Prostate gland (tissue), 2 donors: ENCODE data around the gene CPNE1. TPM values are rescaled to one million over a fixed set of nuclear protein-coding genes. Genes with fewer than 3 reads are reported as not detected.

Experiments used
- DNase-seq: peaks from one replicate; pipeline ENCODE4 v3.0.0-alpha.2; 2019; ENCODE audit warnings: low spot score
- H3K27ac ChIP-seq, 2 donors: fragments of 200-600 bp; sonication (generic); 2 replicates each; pipeline ENCODE4 v1.5.1; 2017 to 2019
- H3K27me3 ChIP-seq: fragments of 200-600 bp; sonication (generic); replicated peaks from 2 replicates; pipeline ENCODE4 v1.5.1; 2019; ENCODE audit not compliant: insufficient read depth
- H3K36me3 ChIP-seq, 2 donors: fragments of 200-600 bp; sonication (generic); 1 replicate in 1 of 2; 2 replicates in 1 of 2; pipeline versions ENCODE4 v1.5.1 to v1.8.1; 2017 to 2019
- H3K4me1 ChIP-seq: fragments of 200-600 bp; sonication (generic); replicated peaks from 2 replicates; pipeline ENCODE4 v1.5.1; 2019
- H3K4me3 ChIP-seq, 2 donors: fragments of 200-600 bp; sonication (generic); 2 replicates each; pipeline ENCODE4 v1.5.1; 2017 to 2019
- H3K9me3 ChIP-seq: fragments of 200-600 bp; sonication (generic); 2 replicates; pipeline ENCODE4 v1.5.1; 2017
- POLR2A ChIP-seq: fragments of 450-650 bp; IDR thresholded peaks from one replicate; pipeline ENCODE4 v1.6.1; 2016; ENCODE audit warnings: antibody characterized with exemption, mild to moderate bottlenecking
- POLR2AphosphoS5 ChIP-seq: sonication (generic); formaldehyde crosslinking; IDR thresholded peaks from one replicate; pipeline ENCODE4 v1.6.1; 2017; ENCODE audit warnings: antibody characterized with exemption
- WGBS: methylation state at CpG from one replicate; pipeline ENCODE4 v1.1.5; 2018; 5-methylcytosine and 5-hydroxymethylcytosine counted together
- intact Hi-C: fragments of 100-400 bp; cut with DNase I; formaldehyde crosslinking; loops from one replicate; pipeline ENCODE4 v1.14.2; 2022
- total RNA-seq, 2 donors: library from RNA; depleted of rRNA; stranded (reverse); fragments of >200 nt; gene quantifications; one replicate each; pipeline ENCODE4 v1.1.0, GENCODE V29; 2016
- TF ChIP-seq, protein P1 (sequence below), 4 experiments: fragments of 200-600 bp in 2 of 4; fragments of 450-650 bp in 2 of 4; sonication (generic) in 2 of 4; IDR thresholded peaks; 1 replicate in 3 of 4; 2 replicates in 1 of 4; pipeline ENCODE4 v1.5.1; 2016 to 2019; ENCODE audit warnings: antibody characterized with exemption in 4 of 4, mild to moderate bottlenecking in 2 of 4, moderate library complexity in 2 of 4

The CPNE1 gene
- total RNA-seq, 2 donors from 2014 or later, result 90.1 to 91.4 TPM

DNA sequence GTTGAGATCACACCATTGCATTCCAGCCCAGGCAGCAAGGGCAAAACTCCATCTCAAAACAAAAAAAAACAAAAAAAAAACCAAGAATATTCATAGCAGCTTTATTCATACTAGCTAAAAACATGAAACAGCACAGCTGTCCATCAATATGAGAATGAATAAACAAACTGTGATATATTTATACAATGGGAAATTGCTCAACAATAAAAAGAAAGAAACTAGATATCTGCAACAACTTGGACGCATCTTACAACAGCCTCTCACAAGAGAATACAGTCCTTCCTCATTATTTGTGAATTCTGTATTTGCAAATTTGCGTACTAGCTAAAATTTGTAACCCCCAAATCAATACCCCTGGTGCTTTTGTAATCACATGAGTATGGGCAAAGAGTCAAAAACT is 77.3 kb downstream of the CPNE1 start:
- TF ChIP-seq, protein P1, sequence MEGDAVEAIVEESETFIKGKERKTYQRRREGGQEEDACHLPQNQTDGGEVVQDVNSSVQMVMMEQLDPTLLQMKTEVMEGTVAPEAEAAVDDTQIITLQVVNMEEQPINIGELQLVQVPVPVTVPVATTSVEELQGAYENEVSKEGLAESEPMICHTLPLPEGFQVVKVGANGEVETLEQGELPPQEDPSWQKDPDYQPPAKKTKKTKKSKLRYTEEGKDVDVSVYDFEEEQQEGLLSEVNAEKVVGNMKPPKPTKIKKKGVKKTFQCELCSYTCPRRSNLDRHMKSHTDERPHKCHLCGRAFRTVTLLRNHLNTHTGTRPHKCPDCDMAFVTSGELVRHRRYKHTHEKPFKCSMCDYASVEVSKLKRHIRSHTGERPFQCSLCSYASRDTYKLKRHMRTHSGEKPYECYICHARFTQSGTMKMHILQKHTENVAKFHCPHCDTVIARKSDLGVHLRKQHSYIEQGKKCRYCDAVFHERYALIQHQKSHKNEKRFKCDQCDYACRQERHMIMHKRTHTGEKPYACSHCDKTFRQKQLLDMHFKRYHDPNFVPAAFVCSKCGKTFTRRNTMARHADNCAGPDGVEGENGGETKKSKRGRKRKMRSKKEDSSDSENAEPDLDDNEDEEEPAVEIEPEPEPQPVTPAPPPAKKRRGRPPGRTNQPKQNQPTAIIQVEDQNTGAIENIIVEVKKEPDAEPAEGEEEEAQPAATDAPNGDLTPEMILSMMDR (IDR thresholded peaks at IDR 0.05), result no peak
- TF ChIP-seq POLR2A (no peak), POLR2AphosphoS5 (no peak)
- Histone ChIP-seq H3K27me3 (no peaks in the 10 kb centered on the region), H3K36me3 (no peaks in the 10 kb centered on the region), H3K4me3 (no peak overlapping the region), H3K9me3 (no peaks in the 10 kb centered on the region), H3K27ac (no peak overlapping the region), H3K4me1 (no peaks in the 10 kb centered on the region)
- intact Hi-C loops, result no loop called here
- WGBS, result 71% methylated on average over 2 of the region's 2 CpGs
- DNase-seq, result no peak

DNA sequence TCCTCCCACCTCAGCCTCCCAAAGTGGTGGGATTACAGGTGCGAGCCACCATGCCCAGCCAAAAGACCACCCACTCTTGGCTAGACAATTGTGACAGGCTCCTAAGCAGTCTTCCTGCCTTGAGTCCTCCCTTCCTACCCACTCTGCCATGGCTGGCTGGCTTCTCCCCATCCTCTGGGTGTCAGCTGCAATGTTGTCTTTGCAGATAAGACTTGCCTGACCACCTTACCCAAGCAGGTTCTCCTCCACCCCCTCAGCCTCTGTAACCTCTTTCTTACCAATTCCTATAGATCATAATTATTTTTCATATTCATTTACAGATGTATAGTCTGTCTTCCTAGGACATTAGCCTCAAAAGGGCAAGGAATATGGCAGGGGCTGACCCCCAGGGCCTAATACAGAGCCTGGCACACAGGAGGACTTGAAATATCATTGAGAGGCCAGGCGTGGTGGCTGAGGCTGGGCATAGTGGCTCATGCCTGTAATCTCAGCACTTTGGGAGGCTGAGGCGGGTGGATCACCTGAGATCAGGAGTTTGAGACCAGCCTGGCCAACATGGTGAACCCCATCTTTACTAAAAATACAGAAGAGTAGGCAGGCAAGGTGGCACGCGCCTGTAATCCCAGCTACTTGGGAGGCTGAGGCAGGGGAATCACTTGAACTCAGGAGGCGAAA is 77.8 kb downstream of the CPNE1 start:
- no peaks in the 10 kb centered on the region for H3K9me3 ChIP-seq
- no peaks in the 10 kb centered on the region for H3K27me3 ChIP-seq
- TF ChIP-seq POLR2AphosphoS5, result no peak
- TF ChIP-seq POLR2A, result no peak
- TF ChIP-seq, protein P1 (IDR thresholded peaks at IDR 0.05), result no peak
- H3K4me1 ChIP-seq, result no peaks in the 10 kb centered on the region
- no peak for DNase-seq
- intact Hi-C loops, result no loop called here
- no peak overlapping the region for H3K27ac ChIP-seq
- no peaks in the 10 kb centered on the region for H3K36me3 ChIP-seq
- H3K4me3 ChIP-seq, result no peak overlapping the region
- 96% methylated on average over 6 of the region's 6 CpGs for WGBS

DNA sequence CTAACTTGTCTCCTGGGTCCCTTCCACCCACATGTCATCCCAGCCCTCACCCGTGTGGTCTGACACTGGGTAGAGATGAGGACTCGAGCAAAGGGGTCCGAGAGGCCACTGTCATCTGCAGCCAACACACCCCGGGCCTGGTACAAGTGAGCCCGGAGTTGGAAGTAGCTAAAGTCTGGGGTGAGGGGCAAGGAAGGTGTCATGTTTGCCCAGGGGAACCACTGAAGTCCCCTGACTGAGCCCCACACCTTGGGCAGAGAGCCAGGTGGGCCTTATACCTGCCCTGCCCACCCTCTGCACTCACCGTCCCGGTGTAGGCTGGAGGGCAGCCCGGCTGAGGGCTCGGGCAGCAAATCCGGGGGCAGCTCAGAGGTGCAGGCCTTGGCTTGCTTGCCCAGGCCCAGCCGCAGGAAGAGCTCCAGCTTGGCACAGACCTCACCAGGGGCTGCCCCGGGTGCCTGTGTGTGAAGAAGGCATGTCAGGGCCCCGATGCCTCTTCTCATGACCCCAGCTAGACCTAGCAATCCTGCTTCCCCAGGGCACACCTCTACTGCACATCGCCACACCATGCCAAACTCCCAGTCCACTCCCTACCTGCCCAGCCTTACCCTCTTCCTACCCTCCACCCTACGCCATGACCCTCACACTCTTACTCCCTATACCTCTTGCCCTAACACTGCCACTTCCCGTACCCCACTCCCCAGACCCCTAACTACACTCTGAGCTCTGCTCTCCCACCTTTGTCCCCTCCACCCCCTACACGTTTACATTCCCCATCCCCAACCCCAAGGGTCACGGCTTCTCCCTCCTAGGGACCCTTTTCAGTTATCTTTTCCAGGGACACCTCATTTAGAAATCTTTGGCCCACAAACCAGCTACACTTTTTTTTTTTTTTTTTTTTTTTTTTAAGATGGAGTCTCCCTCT is 80.8 kb downstream of the CPNE1 start:
- H3K4me1 ChIP-seq, result no peaks in the 10 kb centered on the region

DNA sequence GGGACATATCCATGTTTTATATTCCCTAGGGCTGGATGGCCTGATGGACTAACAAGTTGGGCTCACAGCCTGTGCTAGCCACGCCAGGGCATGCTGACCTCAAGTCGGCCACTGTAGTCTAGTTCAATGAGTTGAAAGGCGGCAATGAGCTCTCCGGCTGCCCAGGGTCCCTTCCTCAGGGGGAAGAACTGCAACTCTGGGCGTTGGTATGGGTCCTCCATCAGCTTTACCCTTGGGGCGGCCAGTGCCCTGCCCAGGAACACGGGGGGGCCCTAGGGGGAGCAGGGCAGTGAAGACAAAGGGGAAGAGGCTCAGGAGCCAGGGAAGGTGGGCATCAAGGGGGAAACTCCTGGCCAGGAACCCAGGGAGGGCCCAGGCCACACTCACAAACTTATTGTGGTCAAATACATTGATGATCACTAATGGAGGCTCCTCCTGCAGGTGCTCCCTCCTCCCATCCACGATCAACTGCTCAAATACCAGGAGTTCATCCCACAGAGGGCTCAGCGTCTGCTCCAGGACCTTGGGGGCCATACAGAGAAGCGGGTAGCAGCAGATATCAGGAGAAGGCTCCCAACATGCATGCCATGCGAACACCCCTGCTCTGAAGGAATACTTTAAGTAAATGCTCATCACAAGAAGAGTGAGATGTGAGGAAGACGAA is 81.8 kb downstream of the CPNE1 start:
- no peak for DNase-seq

More for the DNA sequence above, 80.8 kb downstream of the CPNE1 start:
- intact Hi-C loops, result no loop called here
- no peaks in the 10 kb centered on the region for H3K27me3 ChIP-seq
- 66% methylated on average over 18 of the region's 18 CpGs for WGBS
- H3K27ac ChIP-seq, result no peak overlapping the region
- H3K9me3 ChIP-seq, result no peaks in the 10 kb centered on the region
- TF ChIP-seq POLR2AphosphoS5, result no peak
- TF ChIP-seq, protein P1 (IDR thresholded peaks at IDR 0.05), result no peak
- no peak for TF ChIP-seq POLR2A
- no peak for DNase-seq
- no peak overlapping the region for H3K4me3 ChIP-seq
- no peaks in the 10 kb centered on the region for H3K36me3 ChIP-seq

More for the DNA sequence above, 81.8 kb downstream of the CPNE1 start:
- Histone ChIP-seq H3K4me3 (no peak overlapping the region), H3K36me3 (no peaks in the 10 kb centered on the region), H3K27ac (no peak overlapping the region), H3K9me3 (no peaks in the 10 kb centered on the region), H3K27me3 (no peaks in the 10 kb centered on the region), H3K4me1 (no peaks in the 10 kb centered on the region)
- 80% methylated on average over 12 of the region's 12 CpGs for WGBS
- TF ChIP-seq, protein P1 (IDR thresholded peaks at IDR 0.05), result no peak
- intact Hi-C loops, result no loop called here
